HG03097 (cell line): Measurements from ENCODE around the gene GCHFR.

Experiments
- ATAC-seq: cut with Tn5 transposase; IDR thresholded peaks from one replicate; pipeline ENCODE4 v1.9.1; 2021; ENCODE audit not compliant: unreplicated experiment, low FRiP score

GCHFR gene

DNA sequence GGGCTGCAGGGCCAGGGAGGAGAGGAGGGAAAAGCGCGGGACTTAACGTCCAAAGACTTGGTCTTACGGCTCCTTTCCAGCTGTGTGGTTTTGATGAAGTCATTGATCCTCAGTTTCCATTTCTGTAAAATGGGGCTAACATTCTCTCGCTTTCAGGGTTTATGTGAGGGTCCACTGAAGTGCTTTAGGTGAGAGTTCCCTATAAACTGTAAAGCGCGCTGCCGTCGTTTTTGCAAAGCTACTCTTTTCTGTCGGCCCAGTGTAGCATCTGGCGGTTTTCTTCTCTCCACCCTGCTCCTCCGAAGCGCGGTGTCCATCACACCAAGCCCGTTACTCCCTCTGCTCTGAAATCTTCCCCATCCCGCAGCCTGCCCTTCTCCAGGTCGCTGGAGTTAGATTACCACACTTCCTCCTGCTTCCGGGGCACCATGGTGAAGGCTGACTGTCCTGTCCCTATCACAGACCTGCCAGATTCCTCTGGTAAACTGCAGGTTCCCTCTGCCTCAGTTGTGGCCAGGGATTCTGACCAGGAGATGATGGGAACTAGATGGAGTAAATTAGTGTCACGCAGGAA lies 44.1 kb downstream of the GCHFR start:
- no peak for ATAC-seq

DNA sequence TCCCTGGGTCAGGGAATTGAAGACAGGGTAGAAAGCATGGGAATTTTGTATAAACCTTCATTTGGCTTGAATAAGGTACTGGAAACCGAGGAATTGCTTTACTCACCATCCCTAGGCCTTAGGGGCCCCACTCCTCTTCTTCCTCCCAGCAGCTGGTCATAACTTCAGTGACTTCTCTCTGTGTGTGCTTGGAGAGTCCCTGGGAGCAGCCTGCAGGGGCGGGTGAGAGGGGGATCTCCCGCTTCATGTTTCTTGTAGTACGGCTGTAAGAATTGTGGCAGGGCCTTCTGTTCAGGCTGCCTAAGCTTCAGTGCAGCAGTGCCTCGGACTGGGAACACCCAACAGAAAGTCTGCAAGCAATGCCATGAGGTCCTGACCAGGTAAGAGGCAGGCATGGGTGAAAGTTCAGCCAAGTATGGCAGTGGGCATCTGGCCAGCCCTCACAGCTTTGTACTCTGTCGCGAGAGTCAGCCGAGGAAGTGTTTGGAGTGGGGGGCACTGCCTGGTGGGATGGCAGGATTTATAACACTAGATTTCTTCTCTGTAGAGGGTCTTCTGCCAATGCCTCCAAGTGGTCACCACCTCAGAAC lies 45.1 kb downstream of the GCHFR start:
- no peak for ATAC-seq

DNA sequence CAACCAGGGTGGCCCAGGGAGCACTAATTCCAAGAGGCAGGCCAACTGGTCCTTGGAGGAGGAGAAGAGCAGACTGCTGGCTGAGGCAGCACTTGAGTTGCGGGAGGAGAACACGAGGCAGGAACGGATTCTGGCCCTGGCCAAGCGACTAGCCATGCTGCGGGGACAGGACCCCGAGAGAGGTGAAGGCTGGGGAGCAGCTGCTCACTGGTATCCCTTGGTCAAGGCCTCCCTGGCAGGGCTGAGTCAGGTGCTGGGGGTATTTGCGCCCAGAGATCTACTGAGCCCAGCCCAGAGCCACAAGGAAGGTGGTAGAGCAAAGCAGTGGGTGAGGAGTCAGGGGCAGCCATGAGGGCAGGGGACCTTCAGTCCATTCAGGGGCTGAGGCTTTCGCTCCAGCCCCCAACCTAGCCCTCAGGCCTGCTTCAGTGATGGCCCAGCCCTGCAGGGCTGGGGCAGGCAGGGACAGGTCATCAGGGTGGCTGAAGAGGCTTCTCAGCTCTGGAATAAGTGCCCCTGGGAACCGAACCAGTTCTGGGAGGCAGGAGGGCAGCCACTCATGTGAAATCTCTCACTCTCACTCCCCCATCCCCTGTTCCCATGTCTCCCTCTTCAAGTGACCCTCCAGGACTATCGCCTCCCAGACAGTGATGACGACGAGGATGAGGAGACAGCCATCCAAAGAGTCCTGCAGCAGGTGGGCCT lies 49.0 kb downstream of the GCHFR start:
- ATAC-seq = no peak

DNA sequence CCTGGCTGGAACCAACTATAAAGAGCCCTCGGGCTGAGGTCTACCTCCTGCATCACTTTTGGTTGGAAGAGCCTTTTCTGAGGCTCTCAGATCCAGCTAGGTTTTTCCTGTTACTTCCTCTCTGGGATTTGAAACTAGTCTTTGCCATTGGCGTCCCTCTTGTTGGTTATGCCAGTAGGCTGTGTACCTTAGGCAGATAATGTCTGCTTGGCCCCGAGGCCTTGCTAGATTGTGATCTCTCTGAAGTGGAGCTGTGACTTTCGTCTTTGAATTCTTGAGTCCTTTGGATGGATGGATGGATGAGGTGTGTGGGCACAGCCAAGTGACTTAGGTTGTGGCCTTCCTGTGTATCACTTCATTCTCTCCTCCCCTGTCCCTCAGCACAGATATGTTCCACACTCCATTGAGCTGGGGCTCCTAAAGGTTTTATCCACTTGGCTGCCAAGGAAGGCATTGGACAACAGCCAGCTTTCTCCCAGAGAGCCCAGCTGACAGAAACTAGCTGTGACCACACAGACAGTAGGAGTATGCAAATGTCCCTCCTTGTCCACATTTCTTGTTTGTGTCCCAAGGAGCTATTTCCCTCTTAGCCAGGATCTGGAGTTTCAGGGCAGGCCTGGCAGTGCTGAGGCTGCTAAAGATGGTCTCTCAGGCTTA lies 51.3 kb downstream of the GCHFR start:
- ATAC-seq = no peak
